Measurements from ENCODE around the gene PDSS2.
"Not testable (repeated sequence)": the region's sequence is repeated elsewhere in the genome, so short reads cannot be mapped to it uniquely, and the experiment has no call there.

PDSS2 gene

GRCh38 chr6:107315114-107315513, 144.2 kb downstream of the PDSS2 start:
- DNase-seq, result no peak

GRCh38 chr6:107314531-107314939, 144.8 kb downstream of the PDSS2 start:
- no peak for DNase-seq

DNA sequence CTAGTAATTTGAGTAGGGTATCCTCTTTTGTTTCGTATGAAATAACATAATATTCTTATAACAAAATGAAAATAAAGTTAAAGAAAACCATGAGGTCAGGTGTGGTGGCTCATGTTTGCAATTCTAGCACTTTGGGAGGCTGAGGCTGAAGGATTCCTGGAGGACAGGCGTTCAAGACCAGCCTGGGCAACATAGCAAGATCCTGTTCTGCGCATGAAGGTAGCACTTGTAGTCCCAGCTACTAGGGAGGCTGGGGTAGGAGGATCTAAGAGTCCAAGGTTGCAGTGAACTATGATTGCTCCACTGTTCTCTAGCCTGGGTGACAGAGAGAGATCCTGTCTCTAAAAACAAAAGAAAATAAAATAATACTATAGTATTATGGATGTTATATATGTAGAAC, 145.6 kb downstream of the PDSS2 start:
- DNase-seq, result no peak

GRCh38 chr6:107310362-107310761, 149.0 kb downstream of the PDSS2 start:
- no peak for DNase-seq

DNA sequence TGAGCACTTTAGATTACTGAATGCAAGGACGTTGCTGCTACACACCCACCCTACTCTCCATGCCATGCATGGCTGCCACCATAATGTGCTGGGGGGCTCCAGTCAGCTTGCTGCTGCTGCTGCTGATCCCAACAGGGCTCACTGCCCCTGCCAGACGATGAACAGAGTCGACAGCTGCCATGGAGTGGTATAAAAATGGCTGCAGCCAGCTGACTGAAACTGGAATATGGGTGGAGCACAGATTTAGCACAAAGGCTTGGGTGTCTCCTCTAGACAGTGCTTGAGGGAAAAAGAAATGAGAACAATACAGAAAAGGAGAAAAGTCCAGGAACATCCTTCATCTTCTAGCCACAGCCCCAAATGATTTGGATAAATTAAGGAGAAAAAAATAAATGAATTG, 150.7 kb downstream of the PDSS2 start:
- DNase-seq, result no peak

DNA sequence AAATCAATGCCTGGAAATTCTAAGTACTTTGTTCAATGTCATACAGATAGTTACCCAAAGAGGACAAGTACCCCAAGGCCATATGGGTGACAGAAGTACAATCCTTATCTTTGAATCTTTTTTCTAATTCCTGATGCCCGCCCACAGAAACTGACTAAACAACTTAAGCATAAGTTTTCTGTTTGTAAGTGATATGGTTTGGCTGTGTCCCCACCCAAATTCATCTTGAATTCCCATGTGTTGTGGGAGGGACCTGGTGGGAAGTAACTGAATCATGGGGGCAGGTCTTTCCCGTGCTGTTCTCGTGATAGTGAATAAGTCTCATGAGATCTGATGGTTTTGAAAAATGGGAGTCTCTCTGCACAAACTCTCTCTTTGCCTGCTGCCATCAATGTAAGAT, 153.4 kb downstream of the PDSS2 start:
- DNase-seq, result not testable (repeated sequence)

DNA sequence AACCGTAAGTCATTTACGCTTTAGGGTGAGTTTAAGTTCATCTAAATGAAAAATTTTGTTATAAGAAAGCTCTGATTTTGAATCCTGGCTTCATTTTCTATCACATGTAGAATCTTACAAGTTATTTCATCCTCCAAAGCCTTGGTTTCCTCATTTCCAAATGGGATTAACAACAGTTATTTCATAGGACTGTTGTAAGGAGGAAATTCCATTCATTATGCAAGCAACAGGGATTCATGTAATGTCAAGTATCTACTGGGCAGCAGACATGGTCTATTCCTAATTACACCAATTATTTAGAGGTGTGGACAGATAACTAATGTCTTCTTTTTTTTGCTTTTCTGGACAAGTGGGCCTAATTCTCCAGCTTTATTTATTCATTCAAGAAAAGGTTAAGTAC, 154.0 kb downstream of the PDSS2 start:
- no peak for DNase-seq

DNA sequence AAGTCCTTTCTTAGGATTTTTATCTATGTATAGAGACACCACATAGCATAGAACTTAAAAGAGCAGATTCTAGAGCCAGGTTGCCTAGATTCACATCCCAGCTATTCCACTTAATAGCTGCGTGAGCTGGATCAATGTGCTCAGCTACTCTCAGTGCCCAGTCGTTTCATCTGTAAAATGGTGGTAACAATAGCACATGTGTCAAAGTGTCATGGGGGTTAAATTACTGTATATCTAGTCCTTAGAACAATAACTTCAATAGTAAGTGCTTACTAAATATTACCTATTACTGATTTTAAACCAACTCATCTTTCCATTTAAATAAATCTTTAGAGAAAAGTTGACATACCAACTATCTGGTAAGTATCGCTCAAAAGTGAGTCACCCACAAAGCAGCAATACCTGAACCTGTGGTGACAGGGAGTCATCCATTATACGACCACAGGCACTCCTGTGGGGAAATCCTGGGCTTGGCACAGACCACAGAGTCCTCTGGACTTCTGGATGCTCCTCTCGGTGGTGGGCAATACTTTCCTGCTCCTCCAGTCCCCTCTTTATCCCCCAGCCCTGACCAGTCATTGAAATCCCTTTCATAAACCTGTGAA, 154.8 kb downstream of the PDSS2 start:
- no peak for DNase-seq

DNA sequence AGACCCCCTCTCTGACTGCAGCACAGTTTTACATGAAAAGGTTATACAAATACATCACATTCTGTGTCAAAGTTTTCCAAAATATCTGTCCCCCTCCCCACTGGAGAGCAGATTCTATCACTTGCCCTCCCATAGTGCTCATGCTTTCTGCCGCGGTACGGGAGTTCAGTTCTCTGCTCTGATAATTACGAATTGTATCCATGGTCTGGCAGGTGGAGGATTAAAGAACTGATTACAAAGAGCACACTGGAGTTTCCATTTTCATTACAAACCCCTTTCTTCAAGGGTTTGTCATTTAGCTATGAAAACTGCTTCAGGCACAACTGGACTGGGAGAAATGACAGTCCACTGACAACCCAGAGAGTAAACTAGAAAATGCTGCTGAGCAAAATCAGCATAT, 166.0 kb downstream of the PDSS2 start:
- no peak for DNase-seq

GRCh38 chr6:107292715-107293271, 166.6 kb downstream of the PDSS2 start:
- no peak for DNase-seq

DNA sequence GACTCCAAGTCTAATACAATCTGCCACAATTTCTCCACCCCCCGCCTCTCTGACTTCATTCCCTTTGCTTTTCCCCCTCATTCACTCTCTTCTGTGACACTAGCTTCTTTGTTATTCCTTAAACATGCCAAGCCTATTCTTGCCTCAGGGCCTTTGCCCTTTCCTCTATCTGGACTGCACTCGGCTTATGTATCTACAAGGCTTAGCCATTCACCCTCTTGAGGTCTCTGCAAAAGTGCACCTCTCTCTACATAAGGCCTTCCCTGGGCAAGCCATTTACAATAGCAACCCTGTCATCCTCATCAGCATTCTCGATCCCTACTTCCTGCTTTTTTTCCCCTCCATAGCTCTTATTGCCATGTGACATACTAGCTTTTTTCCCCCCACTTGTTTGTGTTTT, 168.9 kb downstream of the PDSS2 start:
- no peak for DNase-seq

GRCh38 chr6:107289258-107289657, 170.1 kb downstream of the PDSS2 start:
- DNase-seq, result not testable (repeated sequence)

GRCh38 chr6:107285683-107286082, 173.7 kb downstream of the PDSS2 start:
- not testable (repeated sequence) for DNase-seq

DNA sequence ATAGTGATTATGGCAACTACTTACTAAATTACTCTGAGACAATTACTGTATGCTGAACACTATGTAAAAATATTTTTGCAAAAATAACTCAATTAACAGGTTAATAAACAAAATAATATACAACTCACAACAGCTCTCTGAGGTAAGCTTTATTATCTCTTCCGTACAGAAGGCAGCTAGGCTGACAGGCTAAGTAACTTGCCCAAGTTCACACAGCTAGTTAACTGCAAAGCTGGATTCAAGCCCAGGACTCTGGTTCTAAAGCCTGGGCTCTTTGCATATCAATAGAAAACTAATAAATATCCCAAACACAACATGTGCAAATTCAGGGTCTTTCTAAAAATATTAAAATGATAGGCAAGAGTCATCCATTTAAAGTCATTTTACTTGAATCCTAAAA, 174.6 kb downstream of the PDSS2 start:
- DNase-seq, result no peak

DNA sequence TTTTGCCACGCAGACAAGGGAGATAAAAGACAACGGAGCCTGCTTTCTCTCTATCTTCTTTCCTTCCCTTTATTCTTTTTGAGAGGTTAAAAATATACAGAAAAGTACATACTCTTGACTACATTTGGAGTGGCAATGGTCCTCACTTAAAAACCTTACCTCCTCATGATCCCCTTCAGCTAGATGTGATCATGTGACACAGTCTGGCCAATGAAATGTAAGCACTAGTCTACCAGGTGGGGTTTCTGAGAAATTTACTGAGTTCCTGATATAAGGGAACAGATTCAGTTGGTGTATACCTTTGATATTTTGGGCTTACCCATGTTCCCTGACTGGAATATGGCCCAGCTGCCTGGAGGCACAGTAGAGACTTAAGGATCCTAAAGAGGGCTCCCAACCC, 178.6 kb downstream of the PDSS2 start:
- DNase-seq, result no peak

DNA sequence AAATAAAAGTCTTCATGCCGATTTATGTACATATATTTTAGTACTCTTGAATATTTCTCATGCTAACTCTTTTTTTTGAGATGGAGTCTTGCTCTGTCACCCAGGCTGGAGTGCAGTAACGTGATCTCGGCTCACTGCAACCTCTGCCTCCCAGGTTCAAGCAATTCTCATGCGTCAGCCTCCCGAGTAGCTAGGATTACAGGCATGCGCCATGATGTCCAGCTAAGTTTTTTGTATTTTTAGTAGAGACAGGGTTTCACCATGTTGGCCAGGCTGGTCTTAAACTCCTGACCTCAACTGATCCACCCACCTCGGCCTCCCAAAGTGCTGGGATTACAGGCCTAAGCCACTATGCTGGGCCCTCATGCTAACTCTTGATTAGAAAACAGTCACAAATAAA, 179.4 kb downstream of the PDSS2 start:
- DNase-seq, result not testable (repeated sequence)

DNA sequence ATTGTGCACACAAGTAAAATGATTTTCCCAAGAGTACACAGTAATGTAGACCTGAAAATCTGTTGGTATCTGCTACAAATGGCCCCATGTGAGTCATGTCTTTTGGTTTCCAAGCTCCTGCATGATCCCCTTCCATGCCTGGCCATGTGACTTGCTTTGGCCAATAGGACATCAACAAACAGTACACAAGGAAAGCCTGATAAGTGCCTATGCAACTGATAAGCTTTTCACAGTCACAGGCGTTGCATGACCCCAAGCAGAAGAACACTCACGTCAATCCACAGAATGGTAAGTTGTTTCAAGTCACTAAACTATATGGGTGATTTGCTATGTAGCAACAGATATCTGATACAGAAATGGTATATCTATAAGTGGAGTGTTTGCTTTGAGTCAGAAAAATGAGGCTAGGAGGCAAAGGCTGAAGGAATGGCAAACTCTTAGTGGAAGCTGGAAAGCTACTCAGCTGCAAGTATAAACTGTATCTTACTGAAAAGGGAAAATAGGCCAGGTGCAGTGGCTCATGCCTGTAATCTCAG, 184.0 kb downstream of the PDSS2 start:
- DNase-seq, result no peak

GRCh38 chr6:107274288-107274687, 185.1 kb downstream of the PDSS2 start:
- DNase-seq, result no peak

DNA sequence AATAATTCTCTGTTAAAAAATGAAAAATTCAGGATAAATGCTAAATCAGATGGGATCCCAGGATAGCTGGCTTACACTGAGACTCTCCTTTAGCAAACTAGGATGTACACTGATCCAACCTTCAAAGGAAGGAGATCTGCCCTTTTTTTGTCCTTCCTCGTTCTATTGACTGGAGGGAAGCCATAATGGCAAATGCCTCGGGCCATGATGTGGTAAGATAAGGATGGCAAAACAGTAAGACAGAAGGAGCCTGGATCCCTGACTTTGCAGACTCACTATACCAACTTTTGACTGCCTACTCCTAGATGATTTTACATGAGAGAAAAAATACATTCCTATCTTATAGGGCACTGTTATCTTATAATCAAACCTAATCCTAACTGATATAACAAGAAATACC, 187.1 kb downstream of the PDSS2 start:
- no peak for DNase-seq

DNA sequence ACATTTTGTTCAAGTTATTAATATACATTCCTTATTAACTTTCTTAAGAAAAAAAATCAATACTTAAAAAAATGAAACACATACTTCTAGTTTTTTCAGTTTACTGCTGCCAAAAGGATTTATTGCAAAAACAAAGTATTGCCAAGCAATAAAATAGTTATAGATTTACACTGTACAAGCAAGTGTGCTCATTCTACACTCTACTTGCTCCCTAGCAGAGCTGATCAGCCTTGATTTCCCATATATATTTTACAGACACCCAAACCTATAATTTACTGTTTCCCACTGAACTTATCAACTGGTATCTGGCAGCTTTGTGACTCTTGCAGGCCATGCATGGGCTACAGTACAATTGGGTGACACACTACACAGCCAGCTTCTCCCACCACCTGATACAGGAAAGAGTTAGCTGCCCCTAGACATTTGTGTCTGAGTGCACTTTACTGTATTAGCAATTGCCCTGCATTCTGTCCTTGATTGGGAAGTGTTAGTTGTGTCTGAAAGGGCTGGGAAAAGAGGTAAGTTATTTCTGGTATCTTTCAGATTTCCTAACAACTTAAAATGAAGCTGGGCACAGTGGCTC, 188.1 kb downstream of the PDSS2 start:
- DNase-seq, result no peak

GRCh38 chr6:107267634-107268033, 191.7 kb downstream of the PDSS2 start:
- no peak for DNase-seq

DNA sequence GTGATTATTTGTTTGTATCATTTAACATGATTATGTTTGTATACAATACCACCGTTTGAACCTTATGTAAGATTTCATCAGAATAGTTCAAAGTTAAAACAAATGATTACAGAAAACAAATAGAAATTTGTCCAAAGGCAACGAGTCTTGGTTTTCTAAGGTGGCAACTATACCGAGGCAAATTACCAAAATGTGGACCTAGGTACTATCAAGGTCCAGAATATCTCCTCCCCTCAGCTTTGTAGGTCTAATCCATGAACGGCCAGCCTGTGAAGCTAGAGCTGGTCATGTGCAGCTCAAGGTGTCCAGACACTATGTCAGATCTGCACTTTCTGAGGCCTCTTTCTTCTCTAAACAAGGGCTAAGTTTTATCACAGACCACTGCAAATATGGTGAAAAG, 192.4 kb downstream of the PDSS2 start:
- no peak for DNase-seq

GRCh38 chr6:107266563-107266962, 192.8 kb downstream of the PDSS2 start:
- DNase-seq, result no peak

DNA sequence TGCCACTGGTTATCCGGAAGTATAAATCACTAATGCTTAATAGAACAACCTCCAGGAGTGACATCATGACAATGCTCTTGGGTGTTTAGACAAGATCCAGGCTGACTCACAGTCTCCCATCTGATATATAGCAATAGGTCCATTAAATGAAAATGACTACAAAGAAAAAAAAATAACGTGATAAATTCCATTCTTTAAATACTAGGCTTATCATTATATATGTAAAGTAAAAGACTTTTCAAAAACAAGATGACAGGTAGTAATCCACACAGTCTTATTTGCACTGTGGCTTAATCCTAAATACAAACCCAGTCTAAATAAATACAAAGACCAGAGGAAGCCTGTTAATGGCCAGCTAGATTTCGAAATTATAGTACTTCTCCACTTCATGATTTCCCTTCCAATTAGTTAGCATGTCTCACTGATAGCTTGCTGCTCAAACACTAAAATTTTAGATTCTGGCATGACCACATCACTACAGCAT, 195.0 kb downstream of the PDSS2 start:
- DNase-seq, result peak; percentile 26

GRCh38 chr6:107259951-107260350, 199.4 kb downstream of the PDSS2 start:
- DNase-seq, result no peak

All from NCI-H1436 treated with DMSO at 0.1 percent for 48 hours (cell line).